ENCODE measurements around the gene IKBKE.
"Not testable (repeated sequence)": the region's sequence is repeated elsewhere in the genome, so short reads cannot be mapped to it uniquely, and the experiment has no call there.

The IKBKE gene

GRCh38 chr1:206478746-206479145 is 8.5 kb downstream of the IKBKE start:
- Histone ChIP-seq H3K27me3 (ENCODE audit: low read depth, low read length) (no peaks in the 10 kb centered on the region), H2AFZ (ENCODE audit: low read depth, low read length) (no peak overlapping the region), H3K9ac (ENCODE audit: low read length) (no peak overlapping the region), H3K4me3 (ENCODE audit: low read length) (no peak overlapping the region), H3K4me1 (ENCODE audit: low read length) (peaks cover 11% of the 10 kb centered on the region), H4K20me1 (ENCODE audit: insufficient read depth, low read length) (no peaks in the 10 kb centered on the region; the same call in 1 of the 2 replicates), H3K4me2 (ENCODE audit: low read length) (no peak overlapping the region), H3K9me3 (ENCODE audit: insufficient read depth, low read length) (no peaks in the 10 kb centered on the region), H3K27ac (ENCODE audit: low read length) (no peak overlapping the region), H3K79me2 (ENCODE audit: low read length) (no peaks in the 10 kb centered on the region), H3K36me3 (replicated peaks; ENCODE audit: low read depth, low read length) (peaks cover 51% of the 10 kb centered on the region)
- TF ChIP-seq EZH2phosphoT487 (IDR thresholded peaks at IDR 0.05; ENCODE audit: low read depth) = no peak
- TF ChIP-seq, protein P1, sequence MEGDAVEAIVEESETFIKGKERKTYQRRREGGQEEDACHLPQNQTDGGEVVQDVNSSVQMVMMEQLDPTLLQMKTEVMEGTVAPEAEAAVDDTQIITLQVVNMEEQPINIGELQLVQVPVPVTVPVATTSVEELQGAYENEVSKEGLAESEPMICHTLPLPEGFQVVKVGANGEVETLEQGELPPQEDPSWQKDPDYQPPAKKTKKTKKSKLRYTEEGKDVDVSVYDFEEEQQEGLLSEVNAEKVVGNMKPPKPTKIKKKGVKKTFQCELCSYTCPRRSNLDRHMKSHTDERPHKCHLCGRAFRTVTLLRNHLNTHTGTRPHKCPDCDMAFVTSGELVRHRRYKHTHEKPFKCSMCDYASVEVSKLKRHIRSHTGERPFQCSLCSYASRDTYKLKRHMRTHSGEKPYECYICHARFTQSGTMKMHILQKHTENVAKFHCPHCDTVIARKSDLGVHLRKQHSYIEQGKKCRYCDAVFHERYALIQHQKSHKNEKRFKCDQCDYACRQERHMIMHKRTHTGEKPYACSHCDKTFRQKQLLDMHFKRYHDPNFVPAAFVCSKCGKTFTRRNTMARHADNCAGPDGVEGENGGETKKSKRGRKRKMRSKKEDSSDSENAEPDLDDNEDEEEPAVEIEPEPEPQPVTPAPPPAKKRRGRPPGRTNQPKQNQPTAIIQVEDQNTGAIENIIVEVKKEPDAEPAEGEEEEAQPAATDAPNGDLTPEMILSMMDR (IDR thresholded peaks at IDR 0.05; ENCODE audit: low read depth, low read length) = no peak

GRCh38 chr1:206479183-206480125 is 9.2 kb downstream of the IKBKE start:
- H3K9me3 ChIP-seq (ENCODE audit: insufficient read depth, low read length) = no peaks in the 10 kb centered on the region
- peaks cover 11% of the 10 kb centered on the region for H3K4me1 ChIP-seq (ENCODE audit: low read length)
- TF ChIP-seq EZH2phosphoT487 (IDR thresholded peaks at IDR 0.05; ENCODE audit: low read depth) = no peak
- TF ChIP-seq, protein P1 (IDR thresholded peaks at IDR 0.05; ENCODE audit: low read depth, low read length) = peak; percentile 94
- H3K27ac ChIP-seq (ENCODE audit: low read length) = no peak overlapping the region
- H2AFZ ChIP-seq (ENCODE audit: low read depth, low read length) = no peak overlapping the region
- no peaks in the 10 kb centered on the region for H3K79me2 ChIP-seq (ENCODE audit: low read length)
- no peak overlapping the region for H3K4me3 ChIP-seq (ENCODE audit: low read length)
- H3K27me3 ChIP-seq (ENCODE audit: low read depth, low read length) = no peaks in the 10 kb centered on the region
- H3K9ac ChIP-seq (ENCODE audit: low read length) = no peak overlapping the region
- peaks cover 45% of the 10 kb centered on the region for H3K36me3 ChIP-seq (replicated peaks; ENCODE audit: low read depth, low read length)
- no peak overlapping the region for H3K4me2 ChIP-seq (ENCODE audit: low read length)
- H4K20me1 ChIP-seq (ENCODE audit: insufficient read depth, low read length) = no peaks in the 10 kb centered on the region; the same call in 1 of the 2 replicates

DNA sequence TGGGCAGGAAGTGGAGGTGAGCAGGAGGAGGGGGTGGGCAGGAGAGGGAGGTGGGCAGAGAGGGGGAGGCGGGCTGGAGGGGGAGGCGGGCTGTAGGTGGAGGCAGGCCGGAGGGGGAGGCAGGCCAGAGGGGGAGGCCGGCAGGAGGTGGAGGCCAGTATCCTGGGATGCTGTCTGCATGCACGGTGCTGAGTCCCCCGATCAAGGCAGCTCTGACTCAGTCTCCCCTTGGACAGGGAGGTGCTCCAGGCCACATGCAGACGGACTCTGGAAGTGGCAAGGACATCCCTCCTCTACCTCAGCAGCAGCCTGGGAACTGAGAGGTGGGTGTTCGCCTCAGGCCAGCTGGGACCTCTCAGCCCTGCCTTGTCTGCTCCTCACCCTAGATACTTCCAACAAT is 9.9 kb downstream of the IKBKE start:
- peaks cover 40% of the 10 kb centered on the region for H3K36me3 ChIP-seq (replicated peaks; ENCODE audit: low read depth, low read length)
- H3K4me1 ChIP-seq (ENCODE audit: low read length) = peaks cover 11% of the 10 kb centered on the region
- TF ChIP-seq, protein P1 (IDR thresholded peaks at IDR 0.05; ENCODE audit: low read depth, low read length) = no peak
- no peak for TF ChIP-seq EZH2phosphoT487 (IDR thresholded peaks at IDR 0.05; ENCODE audit: low read depth)
- no peaks in the 10 kb centered on the region for H3K27me3 ChIP-seq (ENCODE audit: low read depth, low read length)
- H3K79me2 ChIP-seq (ENCODE audit: low read length) = no peaks in the 10 kb centered on the region
- no peak overlapping the region for H3K4me3 ChIP-seq (ENCODE audit: low read length)
- H3K27ac ChIP-seq (ENCODE audit: low read length) = no peak overlapping the region
- no peaks in the 10 kb centered on the region for H3K9me3 ChIP-seq (ENCODE audit: insufficient read depth, low read length)
- no peaks in the 10 kb centered on the region; the same call in 1 of the 2 replicates for H4K20me1 ChIP-seq (ENCODE audit: insufficient read depth, low read length)
- H3K9ac ChIP-seq (ENCODE audit: low read length) = no peak overlapping the region
- H2AFZ ChIP-seq (ENCODE audit: low read depth, low read length) = no peak overlapping the region
- no peak overlapping the region for H3K4me2 ChIP-seq (ENCODE audit: low read length)

DNA sequence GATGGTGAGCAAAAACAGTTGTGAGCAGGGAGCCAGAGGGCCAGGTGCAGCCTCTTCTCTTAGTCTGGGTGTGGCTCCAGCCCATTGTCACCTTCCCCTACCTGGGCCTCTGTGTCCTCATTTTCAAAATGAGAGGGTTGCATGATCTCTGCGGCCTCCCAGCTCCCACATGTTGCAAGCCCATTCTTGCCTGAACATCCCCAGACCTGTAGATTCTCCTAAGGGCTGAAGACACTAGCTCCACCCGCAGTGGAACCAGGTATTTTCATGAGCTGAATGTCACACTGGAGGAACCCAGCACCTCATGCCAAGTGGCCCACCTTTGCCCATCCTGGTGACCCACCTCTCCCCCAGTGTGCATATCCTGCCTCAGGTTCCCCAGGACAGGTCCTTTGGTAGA is 12.3 kb downstream of the IKBKE start:
- Histone ChIP-seq H3K27me3 (ENCODE audit: low read depth, low read length) (no peaks in the 10 kb centered on the region), H3K27ac (ENCODE audit: low read length) (no peak overlapping the region), H3K4me2 (ENCODE audit: low read length) (no peak overlapping the region), H3K79me2 (ENCODE audit: low read length) (no peaks in the 10 kb centered on the region), H3K9ac (ENCODE audit: low read length) (no peak overlapping the region), H3K4me3 (ENCODE audit: low read length) (no peak overlapping the region), H2AFZ (ENCODE audit: low read depth, low read length) (no peak overlapping the region), H3K9me3 (ENCODE audit: insufficient read depth, low read length) (no peaks in the 10 kb centered on the region), H3K4me1 (ENCODE audit: low read length) (peaks cover 11% of the 10 kb centered on the region), H4K20me1 (ENCODE audit: insufficient read depth, low read length) (no peaks in the 10 kb centered on the region; the same call in 1 of the 2 replicates), H3K36me3 (replicated peaks; ENCODE audit: low read depth, low read length) (peaks cover 34% of the 10 kb centered on the region)
- TF ChIP-seq, protein P1 (IDR thresholded peaks at IDR 0.05; ENCODE audit: low read depth, low read length) = no peak
- no peak for TF ChIP-seq EZH2phosphoT487 (IDR thresholded peaks at IDR 0.05; ENCODE audit: low read depth)

DNA sequence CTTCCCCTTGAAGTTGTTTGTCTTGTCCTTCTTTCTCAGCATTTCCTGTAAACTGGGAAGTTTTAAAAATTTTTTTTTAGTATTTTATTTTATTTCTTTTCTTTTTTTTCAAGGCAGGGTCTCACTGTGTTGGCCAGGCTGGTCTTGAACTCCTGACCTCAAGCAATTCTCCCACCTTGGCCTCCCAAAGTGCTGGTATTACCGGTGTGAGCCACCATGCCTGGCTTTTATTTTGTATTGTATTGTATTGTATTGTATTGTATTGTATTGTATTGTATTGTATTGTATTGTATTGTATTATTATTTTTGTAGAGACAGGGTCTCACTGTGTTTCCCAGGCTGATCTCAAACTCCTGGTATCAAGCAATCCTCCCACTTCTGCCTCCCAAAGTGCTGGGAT is 13.6 kb downstream of the IKBKE start:
- H3K79me2 ChIP-seq (ENCODE audit: low read length); H3K9ac ChIP-seq (ENCODE audit: low read length); H4K20me1 ChIP-seq (ENCODE audit: insufficient read depth, low read length); H2AFZ ChIP-seq (ENCODE audit: low read depth, low read length); H3K4me3 ChIP-seq (ENCODE audit: low read length); H3K27me3 ChIP-seq (ENCODE audit: low read depth, low read length); H3K4me2 ChIP-seq (ENCODE audit: low read length); H3K27ac ChIP-seq (ENCODE audit: low read length); H3K9me3 ChIP-seq (ENCODE audit: insufficient read depth, low read length): not testable (repeated sequence)
- H3K4me1 ChIP-seq (ENCODE audit: low read length) = peaks cover 11% of the 10 kb centered on the region
- peaks cover 30% of the 10 kb centered on the region for H3K36me3 ChIP-seq (replicated peaks; ENCODE audit: low read depth, low read length)
